NOMO-1 treated with DMSO at 0.1 percent for 48 hours (cell line): ENCODE measurements around the gene CTXND2.
"Not testable (repeated sequence)": the region's sequence is repeated elsewhere in the genome, so short reads cannot be mapped to it uniquely, and the experiment has no call there.

Experiments used
- DNase-seq: peaks from one replicate; lab custom pipeline; 2025; ENCODE audit not compliant: unreplicated experiment; lab: John Stamatoyannopoulos, UW

Gene CTXND2

GRCh38 chr1:150887018-150887417 lies at the start of gene CTXND2:
TSS of gene CTXND2 (plus strand) at chr1:150887136. CDS start at chr1:150912315, 25,179 bp downstream.
- no peak for DNase-seq

DNA sequence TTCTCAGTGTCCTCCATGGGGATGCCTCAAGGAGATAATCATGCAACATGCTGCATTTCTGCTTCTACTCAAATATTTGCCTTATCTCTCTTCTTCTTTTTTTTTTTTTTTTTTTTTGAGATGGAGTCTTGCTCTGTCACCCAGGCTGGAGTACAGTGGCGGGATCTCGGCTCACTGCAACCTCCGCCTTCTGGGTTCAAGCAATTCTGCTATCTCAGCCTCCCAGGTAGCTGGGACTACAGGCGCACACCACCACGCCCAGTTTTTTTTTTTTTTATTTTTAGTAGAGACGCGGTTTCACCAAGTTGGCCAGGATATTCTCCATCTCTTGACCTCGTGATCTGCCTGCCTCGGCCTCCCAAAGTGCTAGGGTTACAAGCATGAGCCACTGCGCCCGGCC lies 46.1 kb upstream of the CTXND2 start:
- DNase-seq, result not testable (repeated sequence)

DNA sequence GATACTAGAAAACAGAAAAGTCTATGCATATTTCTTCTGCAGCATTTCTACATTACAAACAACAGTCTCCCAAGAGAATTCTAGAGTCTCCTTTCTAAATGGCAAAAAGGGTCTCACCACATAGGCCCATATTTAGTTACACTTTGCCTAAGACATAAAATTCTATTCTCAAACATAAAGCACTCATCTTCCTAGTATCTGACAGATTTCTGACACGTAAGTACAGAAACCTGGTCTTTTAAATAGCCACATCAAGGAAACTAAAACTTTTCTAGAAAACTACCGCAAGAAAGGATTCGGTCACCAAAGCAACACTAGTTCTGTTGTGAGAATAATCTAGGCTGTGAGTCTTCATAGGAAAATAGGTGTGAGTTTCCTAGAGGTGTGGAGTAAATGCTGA lies 45.3 kb upstream of the CTXND2 start:
- no peak for DNase-seq

DNA sequence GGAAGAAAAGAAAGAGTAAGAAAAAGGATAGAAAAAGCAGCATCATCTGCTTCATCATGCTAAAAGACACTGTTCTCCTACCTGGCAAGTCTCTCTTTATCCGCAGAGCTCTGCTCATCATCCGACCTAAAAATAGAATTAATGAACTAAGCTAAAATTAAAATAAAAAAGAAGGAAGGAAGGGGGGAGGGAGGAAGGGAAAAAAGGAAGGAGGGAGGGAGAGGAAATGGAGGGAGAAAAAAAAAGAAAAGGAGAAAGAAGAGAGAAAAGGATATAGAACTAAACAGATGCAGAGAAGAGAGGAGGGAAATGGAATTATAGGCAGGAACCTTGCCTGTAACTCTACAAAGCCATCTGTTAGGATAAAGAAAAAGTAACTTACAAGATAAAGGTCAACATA lies 44.6 kb upstream of the CTXND2 start:
- no peak for DNase-seq

GRCh38 chr1:150842964-150843363 lies 44.0 kb upstream of the CTXND2 start:
- no peak for DNase-seq

GRCh38 chr1:150843474-150843873 lies 43.5 kb upstream of the CTXND2 start:
- DNase-seq, result no peak

GRCh38 chr1:150846473-150847146 lies 40.3 kb upstream of the CTXND2 start:
- no peak for DNase-seq

- not testable (repeated sequence) for DNase-seq
Measured at GRCh38 chr1:150850801-150851362, 36.1 kb upstream of the CTXND2 start.

- DNase-seq, result peak; percentile 74
Measured at GRCh38 chr1:150852734-150853133, 34.2 kb upstream of the CTXND2 start.

GRCh38 chr1:150863724-150864123 lies 23.2 kb upstream of the CTXND2 start:
- DNase-seq, result no peak

- not testable (repeated sequence) for DNase-seq
Measured at GRCh38 chr1:150864200-150864599, 22.7 kb upstream of the CTXND2 start.

- no peak for DNase-seq
Measured at GRCh38 chr1:150869683-150870082, 17.3 kb upstream of the CTXND2 start.

- no peak for DNase-seq
Measured at GRCh38 chr1:150872572-150872971, 14.4 kb upstream of the CTXND2 start.

GRCh38 chr1:150873521-150873920 lies 13.4 kb upstream of the CTXND2 start:
- DNase-seq, result no peak

DNA sequence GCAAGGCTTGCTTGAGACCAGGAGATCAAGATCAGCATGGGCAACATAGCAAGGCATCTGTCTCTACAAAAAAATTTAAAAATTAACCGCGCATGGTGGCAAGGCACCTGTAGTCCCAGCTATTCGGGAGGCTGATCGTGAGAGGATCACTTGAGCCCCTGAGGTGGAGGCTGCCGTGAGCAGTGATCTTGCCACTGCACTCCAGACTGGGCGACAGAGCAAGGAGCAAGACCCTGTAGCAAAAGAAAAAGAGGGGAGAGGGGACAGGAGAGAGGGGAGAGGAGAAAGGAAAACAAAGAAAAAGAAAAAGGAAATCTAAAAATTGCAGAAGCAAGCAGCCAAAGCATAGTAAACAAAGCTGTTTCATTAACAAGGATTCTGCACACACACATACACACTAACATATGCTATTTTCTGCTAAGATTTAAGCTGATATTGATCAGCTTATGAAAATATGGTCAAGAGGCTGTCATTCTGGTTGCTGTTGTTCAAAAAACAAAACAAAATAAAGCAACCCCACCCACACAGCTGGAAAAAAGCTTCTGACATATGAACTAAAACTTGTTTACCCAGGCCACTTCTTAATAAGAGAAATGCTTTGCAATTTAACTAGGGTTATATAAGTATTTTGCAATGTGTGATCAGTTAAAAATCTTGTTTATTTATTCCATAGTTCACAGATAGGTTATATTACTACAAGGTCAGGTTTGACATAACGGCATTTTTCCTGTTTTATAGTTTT lies 12.3 kb upstream of the CTXND2 start:
- DNase-seq, result no peak

- DNase-seq, result no peak
Measured at GRCh38 chr1:150875197-150876118, 11.5 kb upstream of the CTXND2 start.

DNA sequence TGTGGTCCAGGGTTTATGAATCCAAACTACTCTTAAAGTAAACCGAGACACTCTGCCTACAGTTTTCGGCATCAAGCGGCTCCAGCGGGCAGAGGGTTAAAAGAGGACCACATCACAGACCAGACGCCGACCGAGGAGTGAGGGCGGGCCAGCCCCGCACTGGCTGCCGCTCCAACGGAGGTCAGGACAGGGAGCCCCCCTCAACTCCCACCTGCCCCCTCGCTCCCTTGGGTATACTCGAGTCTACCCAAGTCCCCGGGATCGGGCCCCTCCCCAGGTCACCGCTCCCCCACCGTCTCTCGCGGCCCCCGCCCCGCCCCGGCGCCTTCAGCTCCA lies 10.8 kb upstream of the CTXND2 start:
- peak; percentile 53 for DNase-seq

GRCh38 chr1:150878931-150879330 lies 8.0 kb upstream of the CTXND2 start:
- DNase-seq, result not testable (repeated sequence)

- peak; percentile 94 for DNase-seq
Measured at GRCh38 chr1:150881331-150882070, 5.4 kb upstream of the CTXND2 start.

DNA sequence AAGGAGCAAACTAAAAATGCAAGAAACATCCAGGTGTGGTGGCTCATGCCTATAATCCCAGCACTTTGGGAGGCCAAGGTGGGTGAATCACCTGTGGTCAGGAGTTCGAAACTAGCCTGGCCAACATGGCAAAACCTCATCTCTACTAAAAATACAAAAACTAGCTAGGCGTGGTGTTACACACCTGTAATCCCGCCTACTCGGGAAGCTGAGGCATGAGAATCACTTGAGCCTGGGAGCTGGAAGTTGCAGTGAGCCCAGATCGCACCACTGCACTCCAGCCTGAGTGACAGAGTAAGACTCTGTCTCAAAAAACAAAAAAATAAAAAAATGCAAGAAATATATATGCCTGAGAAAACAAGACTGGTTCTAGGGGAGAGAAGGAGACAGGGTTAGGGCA lies 3.8 kb upstream of the CTXND2 start:
- not testable (repeated sequence) for DNase-seq

GRCh38 chr1:150888727-150889126 lies 1.8 kb downstream of the CTXND2 start:
- no peak for DNase-seq
